HepG2 (cell line): ENCODE results near the gene UNC13D. TPM values are rescaled to one million over a fixed set of nuclear protein-coding genes. Genes with fewer than 3 reads are reported as not detected.
A peak's percentile ranks its signal among the peaks of the same experiment; 100 is the strongest.

Experiments
- AKAP8 ChIP-seq: sonication (generic); formaldehyde crosslinking; IDR thresholded peaks from 2 replicates; pipeline ENCODE4 v1.5.1; 2020; ENCODE audit warnings: mild to moderate bottlenecking, missing genetic modification reagents
- ATF2 ChIP-seq: sonication (generic); formaldehyde crosslinking; IDR thresholded peaks from 2 replicates; pipeline ENCODE4 v1.4.0; 2020; ENCODE audit warnings: missing genetic modification reagents
- CCAR2 ChIP-seq: fragments of 200-400 bp; formaldehyde crosslinking; optimal IDR thresholded peaks from 2 replicates; pipeline ENCODE3; 2018; ENCODE audit warnings: low read depth, mild to moderate bottlenecking, low read length, moderate library complexity
- GPN1 ChIP-seq: sonication (generic); formaldehyde crosslinking; IDR thresholded peaks from 2 replicates; pipeline ENCODE4 v1.5.1; 2020; ENCODE audit warnings: missing genetic modification reagents, borderline replicate concordance
- KDM6A ChIP-seq: IDR thresholded peaks from 2 replicates; pipeline ENCODE4 v1.6.1; 2016; ENCODE audit warnings: low read depth
- NCOA5 ChIP-seq: sonication (generic); formaldehyde crosslinking; IDR thresholded peaks from 2 replicates; pipeline ENCODE4 v1.4.0; 2020; ENCODE audit warnings: missing genetic modification reagents
- SMAD1 ChIP-seq: sonication (generic); formaldehyde crosslinking; IDR thresholded peaks from 2 replicates; pipeline ENCODE4 v1.4.0; 2020; ENCODE audit warnings: missing genetic modification reagents, low read depth, mild to moderate bottlenecking, borderline replicate concordance
- SMC3 ChIP-seq: IDR thresholded peaks from 2 replicates; pipeline ENCODE4 v1.6.1; 2011; ENCODE audit warnings: low read length, improper control_type of control experiment
- SNAPC5 ChIP-seq: sonication (generic); formaldehyde crosslinking; IDR thresholded peaks from 2 replicates; pipeline ENCODE4 v1.8.1; 2023; ENCODE audit warnings: mild to moderate bottlenecking, missing genetic modification reagents, borderline replicate concordance
- ZBED4 ChIP-seq: sonication (generic); formaldehyde crosslinking; IDR thresholded peaks from 2 replicates; pipeline ENCODE4 v1.4.0; 2020; ENCODE audit warnings: missing genetic modification reagents, borderline replicate concordance
- ZBTB33 ChIP-seq: sonication (generic); formaldehyde crosslinking; IDR thresholded peaks from 2 replicates; pipeline ENCODE4 v1.4.0; 2020; ENCODE audit warnings: missing genetic modification reagents
- ZBTB46 ChIP-seq: sonication (generic); formaldehyde crosslinking; IDR thresholded peaks from 2 replicates; pipeline ENCODE4 v1.4.0; 2020; ENCODE audit warnings: mild to moderate bottlenecking, missing genetic modification reagents, borderline replicate concordance
- ZBTB7A ChIP-seq: sonication (generic); formaldehyde crosslinking; IDR thresholded peaks from 2 replicates; pipeline ENCODE4 v1.8.0; 2022; ENCODE audit warnings: mild to moderate bottlenecking, missing genetic modification reagents
- ZFP37 ChIP-seq: sonication (generic); formaldehyde crosslinking; IDR thresholded peaks from 2 replicates; pipeline ENCODE4 v1.4.0; 2020; ENCODE audit warnings: missing genetic modification reagents, borderline replicate concordance
- ZNF253 ChIP-seq: sonication (generic); formaldehyde crosslinking; IDR thresholded peaks from 2 replicates; pipeline ENCODE4 v1.8.0; 2022; ENCODE audit warnings: mild to moderate bottlenecking, missing genetic modification reagents, borderline replicate concordance
- ZNF317 ChIP-seq: sonication (generic); formaldehyde crosslinking; IDR thresholded peaks from 2 replicates; pipeline ENCODE4 v1.5.0; 2020; ENCODE audit warnings: mild to moderate bottlenecking, missing genetic modification reagents
- ZNF543 ChIP-seq: sonication (generic); formaldehyde crosslinking; IDR thresholded peaks from 2 replicates; pipeline ENCODE4 v1.4.0; 2020; ENCODE audit warnings: mild to moderate bottlenecking, missing genetic modification reagents
- ZNF564 ChIP-seq: sonication (generic); formaldehyde crosslinking; IDR thresholded peaks from 2 replicates; pipeline ENCODE4 v1.8.1; 2023; ENCODE audit warnings: mild to moderate bottlenecking, missing genetic modification reagents
- ZNF614 ChIP-seq: IDR thresholded peaks from 2 replicates; pipeline ENCODE4 v1.6.1; 2018; ENCODE audit warnings: missing biosample characterization, missing genetic modification reagents, inconsistent platforms, borderline replicate concordance
- ZZZ3 ChIP-seq: sonication (generic); formaldehyde crosslinking; IDR thresholded peaks from 2 replicates; pipeline ENCODE4 v1.4.0; 2020; ENCODE audit warnings: missing genetic modification reagents, mild to moderate bottlenecking, borderline replicate concordance
- polyA plus RNA-seq, 8 experiments: library from polyadenylated mRNA; depleted of rRNA in 3 of 8; stranded (reverse) in 7 of 8; unstranded in 1 of 8; fragments of >200 nt; fragmentation: Illumina TruSeq in 4 of 8; extraction: Trizol in 4 of 8; gene quantifications; 2 replicates each; pipeline versions ENCODE4 v1.2.1 to v1.2.3, GENCODE V29; 2011 to 2016; ENCODE audit warnings: low read depth in 4 of 8, missing spikeins in 1 of 8, mixed read lengths in 1 of 8; ENCODE audit not compliant: insufficient read depth in 1 of 8
- total RNA-seq, 5 experiments: library from RNA; depleted of rRNA; stranded (reverse); fragments of >200 nt; fragmentation: Illumina TruSeq; extraction: Trizol; gene quantifications; 2 replicates each; pipeline ENCODE4 v1.2.3, GENCODE V29; 2016; ENCODE audit warnings: low read depth in 1 of 5

Gene UNC13D
- total and polyA plus RNA-seq, 2 of the 13 experiments (the other 11 are each of a cell fraction or from before 2014, with no cell fraction given) = 29.7 to 42.7 TPM

- TF ChIP-seq ZBTB46 (CRISPR knock-in tag) (no peak), ZNF253 (peak; percentile 84; the same call in 1 of the 2 replicates), AKAP8 (CRISPR knock-in tag) (peak; percentile 92; the same call in 1 of the 2 replicates), ATF2 (peak; percentile 84), GPN1 (CRISPR knock-in tag) (peak; percentile 50; the same call in 1 of the 2 replicates), ZNF564 (no peak), ZBED4 (CRISPR knock-in tag) (peak; percentile 33), SNAPC5 (no peak), ZNF543 (CRISPR knock-in tag) (peak; percentile 65), SMAD1 (CRISPR knock-in tag) (peak; percentile 87), ZBTB7A (CRISPR knock-in tag) (peak; percentile 87; the same call in 1 of the 2 replicates), ZFP37 (CRISPR knock-in tag) (peak; percentile 16; the same call in 1 of the 2 replicates), NCOA5 (no peak), ZZZ3 (peak; percentile 58; the same call in 1 of the 2 replicates), CCAR2 (no peak), SMC3 (peak; percentile 19; the same call in 1 of the 2 replicates), ZBTB33 (peak; percentile 21), ZNF317 (peak; percentile 80; the same call in 1 of the 2 replicates), KDM6A (CRISPR knock-in tag) (no peak), ZNF614 (peak; percentile 8; the same call in 1 of the 2 replicates)
Measured at GRCh38 chr17:75855310-75856061, 11.3 kb upstream of the UNC13D start, which contains the start of gene WBP2 (continued).
